ENCODE measurements around the gene CARD6. TPM values are rescaled to one million over a fixed set of nuclear protein-coding genes. Genes with fewer than 3 reads are reported as not detected.
A peak's percentile ranks its signal among the peaks of the same experiment; 100 is the strongest.

The CARD6 gene
- total RNA-seq, 4 donors from 2014 or later: 4.1 to 20.6 (median 7.1) TPM

DNA sequence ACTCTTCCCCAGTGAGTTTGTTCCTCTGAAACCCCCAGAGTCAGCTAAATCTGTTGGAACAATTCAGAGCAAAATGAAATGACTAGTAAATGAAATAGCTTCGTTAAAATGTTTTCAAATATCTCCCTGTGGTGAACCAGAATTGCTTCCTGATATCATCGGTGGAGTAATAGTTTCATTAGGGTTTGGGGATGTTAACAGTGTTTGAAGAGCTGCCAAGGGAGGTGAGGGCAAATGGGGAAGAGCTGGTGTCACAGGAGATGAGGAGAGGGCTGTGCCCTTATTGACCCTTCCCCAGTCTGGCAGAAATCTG is 63.8 kb downstream of the CARD6 start:
- no peak overlapping the region for H3K4me3 ChIP-seq
- no peak for DNase-seq
- no peak for TF ChIP-seq POLR2A (IDR thresholded peaks at IDR 0.05)
- TF ChIP-seq CTCF (IDR thresholded peaks at IDR 0.05): peak in 1 of 6 experiments; percentile 1
- H3K4me1 ChIP-seq: peaks cover 0 to 2% (median 0%) of the 10 kb centered on the region in 4 donors
- H3K27ac ChIP-seq: no peak overlapping the region
- no peaks in the 10 kb centered on the region for H3K9me3 ChIP-seq
- H3K36me3 ChIP-seq: no peaks in the 10 kb centered on the region
- no peaks in the 10 kb centered on the region for H3K27me3 ChIP-seq

DNA sequence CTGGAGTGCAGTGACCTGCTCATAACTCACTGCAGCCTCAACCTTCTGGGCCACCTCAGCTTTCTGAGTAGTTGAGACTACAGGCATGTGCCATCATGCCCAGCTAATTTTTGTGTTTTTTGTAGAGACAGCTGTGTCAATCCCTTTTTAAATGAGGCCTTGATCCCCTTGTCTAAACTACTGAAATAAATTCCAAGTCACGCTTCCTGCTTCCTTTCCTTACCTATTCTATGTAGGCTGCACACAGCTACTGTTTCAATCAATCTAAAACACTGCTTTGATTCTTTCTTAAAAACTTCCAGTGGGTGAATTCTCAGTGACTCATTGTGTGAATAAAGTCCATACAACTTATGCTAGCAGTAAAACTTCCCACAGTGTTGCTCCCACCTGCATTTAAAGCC is 65.2 kb downstream of the CARD6 start:
- H3K4me1 ChIP-seq: peaks cover 0 to 4% (median 0%) of the 10 kb centered on the region in 4 donors
- TF ChIP-seq POLR2A (IDR thresholded peaks at IDR 0.05): no peak
- TF ChIP-seq CTCF (IDR thresholded peaks at IDR 0.05): no peak
- H3K27me3 ChIP-seq: no peaks in the 10 kb centered on the region
- no peak overlapping the region for H3K4me3 ChIP-seq
- H3K27ac ChIP-seq: no peak overlapping the region
- H3K36me3 ChIP-seq: no peaks in the 10 kb centered on the region
- no peaks in the 10 kb centered on the region for H3K9me3 ChIP-seq
- no peak for DNase-seq

GRCh38 chr5:40909264-40909663 is 68.1 kb downstream of the CARD6 start, which contains the start of gene C7:
C7 (plus strand) TSS chr5:40909497; CDS start chr5:40909611, 114 bp downstream.
- H3K36me3 ChIP-seq: no peaks in the 10 kb centered on the region
- H3K27me3 ChIP-seq: no peaks in the 10 kb centered on the region
- peaks cover 0 to 4% (median 0%) of the 10 kb centered on the region in 4 donors for H3K4me1 ChIP-seq
- H3K4me3 ChIP-seq: peak within 1 kb of the TSS in 3 of 4 donors; percentile 3 to 15 (median 7)
- no peak for DNase-seq
- TF ChIP-seq CTCF (IDR thresholded peaks at IDR 0.05) (no peak), POLR2A (IDR thresholded peaks at IDR 0.05) (no peak)
- H3K27ac ChIP-seq: peak within 1 kb of the TSS in 2 of 4 donors; percentile 17 to 59
- no peaks in the 10 kb centered on the region for H3K9me3 ChIP-seq

GRCh38 chr5:40909723-40910122 is 68.6 kb downstream of the CARD6 start:
- no peak for TF ChIP-seq POLR2A (IDR thresholded peaks at IDR 0.05)
- no peak for TF ChIP-seq CTCF (IDR thresholded peaks at IDR 0.05)
- Histone ChIP-seq H3K27me3 (no peaks in the 10 kb centered on the region), H3K4me1 (peaks cover 0 to 4% (median 0%) of the 10 kb centered on the region in 4 donors), H3K4me3 (peak overlapping the region in 2 of 4 donors; percentile 3 to 15), H3K9me3 (no peaks in the 10 kb centered on the region), H3K27ac (peak overlapping the region in 2 of 4 donors; percentile 17 to 59), H3K36me3 (no peaks in the 10 kb centered on the region)
- DNase-seq: no peak

Small RNAs within 50 kb of the gene (small RNA-seq; reads per million reads assigned to genes)
- 7.3 to 30.5 reads per million in 2 donors for gene SNORD72

Other genes starting within 250 kb of the CARD6 start
- 100 to 1,000 TPM in 3 of 4 donors, 10 to 100 TPM in 1; 47.9 to 134 (median 116) TPM for gene PTGER4, start 161.5 kb upstream of the CARD6 start, total RNA-seq
- 10 to 100 TPM; 11.3 to 19.0 (median 14.9) TPM for gene TTC33, start 85.4 kb upstream of the CARD6 start, total RNA-seq
- 100 to 1,000 TPM in 2 of 4 donors, 10 to 100 TPM in 2; 82.7 to 132 (median 100) TPM for gene PRKAA1, start 43.0 kb upstream of the CARD6 start, total RNA-seq
- 100 to 1,000 TPM in 3 of 4 donors, 10 to 100 TPM in 1; 92.6 to 258 (median 191) TPM for gene RPL37, start 6.1 kb upstream of the CARD6 start, total RNA-seq
- 100 to 1,000 TPM in 1 of 4 donors, 10 to 100 TPM in 3; 42.2 to 287 (median 56.4) TPM for gene C7, start 68.1 kb downstream of the CARD6 start, total RNA-seq
- gene MROH2B, start 230.0 kb downstream of the CARD6 start, total RNA-seq: not detected

All from Peyer's patch (tissue), 4 donors.